Naive thymus-derived CD8-positive, alpha-beta T cell (primary cell): ENCODE measurements around the gene LRRC4. TPM values are rescaled to one million over a fixed set of nuclear protein-coding genes. Genes with fewer than 3 reads are reported as not detected.

Experiments used
- ATAC-seq, 2 donors: fragments of 150-1000 bp; cut with Tn5 transposase in 1 of 2; sonication (Bioruptor Pico), chemical (Tn5 transposase) in 1 of 2; 1 replicate in 1 of 2; 2 replicates in 1 of 2; pipeline ENCODE4 v1.10.0; 2021; ENCODE audit warnings: mild to moderate bottlenecking in 2 of 2, moderate library complexity in 2 of 2
- POLR2A ChIA-PET: fragments of 350-600 bp; sonication (Branson Sonifier 250); formaldehyde crosslinking; loops from one replicate; lab custom pipeline; 2021; ENCODE audit warnings: antibody characterized with exemption; lab: Charles Lee
- DNase-seq, 10 donors: peaks; one replicate each; pipeline versions ENCODE4 v3.0.0 to v3.0.0-alpha.2; 2020 to 2022
- H3K27ac Mint-ChIP-seq, 10 donors: one replicate each; pipeline ENCODE4 v1.8.0; 2020 to 2022; ENCODE audit warnings: mild to moderate bottlenecking in 10 of 10, mixed read lengths in 10 of 10, moderate library complexity in 4 of 10, inconsistent platforms in 1 of 10
- H3K27me3 Mint-ChIP-seq, 5 donors: one replicate each; pipeline ENCODE4 v1.8.0; 2021 to 2022; ENCODE audit warnings: mixed read lengths in 5 of 5
- H3K36me3 Mint-ChIP-seq, 3 donors: one replicate each; pipeline ENCODE4 v1.8.0; 2020 to 2022; ENCODE audit warnings: mixed read lengths in 3 of 3, mild to moderate bottlenecking in 2 of 3, inconsistent platforms in 1 of 3
- H3K4me1 Mint-ChIP-seq, 4 donors: one replicate each; pipeline ENCODE4 v1.8.0; 2021 to 2022; ENCODE audit warnings: mixed read lengths in 4 of 4
- H3K4me3 Mint-ChIP-seq, 10 donors: one replicate each; pipeline ENCODE4 v1.8.0; 2020 to 2022; ENCODE audit warnings: mild to moderate bottlenecking in 10 of 10, mixed read lengths in 10 of 10, moderate library complexity in 6 of 10, inconsistent platforms in 1 of 10
- H3K9me3 Mint-ChIP-seq, 9 donors: one replicate each; pipeline ENCODE4 v1.8.0; 2020 to 2022; ENCODE audit warnings: mixed read lengths in 9 of 9, mild to moderate bottlenecking in 3 of 9, inconsistent platforms in 1 of 9, moderate library complexity in 1 of 9
- polyA plus RNA-seq, 3 donors: library from polyadenylated mRNA; unstranded; fragments of 300-500 nt; fragmentation: Illumina TruSeq; gene quantifications; one replicate each; pipeline ENCODE4 v1.2.3, GENCODE V29; 2021
- total RNA-seq, 8 experiments: library from RNA in 2 of 8; stranded (reverse) in 2 of 8; gene quantifications; one replicate each; pipeline ENCODE4 v1.2.3 and lab custom pipeline; 2021 to 2026

Gene LRRC4
- total and polyA plus RNA-seq, 5 experiments from 2014 or later: 0.15 to 0.22 TPM; not detected in 3

GRCh38 chr7:128025380-128025779 lies 5.9 kb downstream of the LRRC4 start:
- Mint-ChIP-seq H3K27me3 (peaks cover 0 to 5% (median 0%) of the 10 kb centered on the region in 5 donors), H3K27ac (no peak overlapping the region), H3K4me1 (peaks cover 10 to 30% (median 17%) of the 10 kb centered on the region in 4 donors), H3K36me3 (peaks cover 6 to 23% (median 14%) of the 10 kb centered on the region in 3 donors), H3K4me3 (no peak overlapping the region), H3K9me3 (peaks cover 0 to 2% (median 0%) of the 10 kb centered on the region in 9 donors)
- POLR2A ChIA-PET: no interaction called here
- no peak for ATAC-seq
- DNase-seq: no peak

- Mint-ChIP-seq H3K27ac (no peak overlapping the region), H3K4me3 (no peak overlapping the region), H3K27me3 (no peaks in the 10 kb centered on the region), H3K9me3 (no peaks in the 10 kb centered on the region), H3K4me1 (peaks cover 10 to 23% (median 14%) of the 10 kb centered on the region in 4 donors), H3K36me3 (peaks cover 4 to 21% (median 15%) of the 10 kb centered on the region in 3 donors)
- POLR2A ChIA-PET: no interaction called here
- ATAC-seq (no peak), DNase-seq (no peak)
Observed at GRCh38 chr7:128024151-128024550, 7.1 kb downstream of the LRRC4 start.

- DNase-seq: no peak
- no peak overlapping the region for H3K4me3 Mint-ChIP-seq
- ATAC-seq: no peak
- H3K36me3 Mint-ChIP-seq: peaks cover 0 to 18% (median 10%) of the 10 kb centered on the region in 3 donors
- H3K4me1 Mint-ChIP-seq: peaks cover 8 to 20% (median 10%) of the 10 kb centered on the region in 4 donors
- POLR2A ChIA-PET: no interaction called here
- H3K27me3 Mint-ChIP-seq: no peaks in the 10 kb centered on the region
- no peaks in the 10 kb centered on the region for H3K9me3 Mint-ChIP-seq
- H3K27ac Mint-ChIP-seq: no peak overlapping the region
Observed at GRCh38 chr7:128022631-128023532, 8.4 kb downstream of the LRRC4 start.

GRCh38 chr7:128021366-128021765 lies 9.9 kb downstream of the LRRC4 start:
- no peaks in the 10 kb centered on the region for H3K27me3 Mint-ChIP-seq
- no peak for DNase-seq
- H3K36me3 Mint-ChIP-seq: peaks cover 0 to 19% (median 10%) of the 10 kb centered on the region in 3 donors
- no peak for ATAC-seq
- POLR2A ChIA-PET: no interaction called here
- H3K27ac Mint-ChIP-seq: peak overlapping the region in 1 of 10 donors; percentile 63
- no peaks in the 10 kb centered on the region for H3K9me3 Mint-ChIP-seq
- H3K4me1 Mint-ChIP-seq: peaks cover 3 to 12% (median 6%) of the 10 kb centered on the region in 4 donors
- no peak overlapping the region for H3K4me3 Mint-ChIP-seq

GRCh38 chr7:128020159-128020558 lies 11.1 kb downstream of the LRRC4 start:
- Mint-ChIP-seq H3K9me3 (no peaks in the 10 kb centered on the region), H3K4me1 (peaks cover 0 to 6% (median 5%) of the 10 kb centered on the region in 4 donors), H3K27ac (no peak overlapping the region), H3K4me3 (no peak overlapping the region), H3K36me3 (peaks cover 0 to 19% (median 10%) of the 10 kb centered on the region in 3 donors), H3K27me3 (no peaks in the 10 kb centered on the region)
- peak in 1 of 10 donors; percentile 24 for DNase-seq
- POLR2A ChIA-PET: no interaction called here
- no peak for ATAC-seq

GRCh38 chr7:128019288-128019687 lies 11.9 kb downstream of the LRRC4 start:
- no peaks in the 10 kb centered on the region for H3K9me3 Mint-ChIP-seq
- no peak for DNase-seq
- no peaks in the 10 kb centered on the region for H3K27me3 Mint-ChIP-seq
- peaks cover 0 to 6% (median 5%) of the 10 kb centered on the region in 4 donors for H3K4me1 Mint-ChIP-seq
- H3K4me3 Mint-ChIP-seq: no peak overlapping the region
- no peak for ATAC-seq
- POLR2A ChIA-PET: no interaction called here
- H3K27ac Mint-ChIP-seq: peak overlapping the region in 1 of 10 donors; percentile 20
- peaks cover 0 to 18% (median 10%) of the 10 kb centered on the region in 3 donors for H3K36me3 Mint-ChIP-seq

- no peaks in the 10 kb centered on the region for H3K9me3 Mint-ChIP-seq
- no peaks in the 10 kb centered on the region for H3K27me3 Mint-ChIP-seq
- peaks cover 0 to 6% (median 4%) of the 10 kb centered on the region in 4 donors for H3K4me1 Mint-ChIP-seq
- peaks cover 0 to 19% (median 10%) of the 10 kb centered on the region in 3 donors for H3K36me3 Mint-ChIP-seq
- peak overlapping the region in 2 of 10 donors; percentile 3 to 58 for H3K27ac Mint-ChIP-seq
- ATAC-seq: no peak
- POLR2A ChIA-PET: no interaction called here
- no peak overlapping the region for H3K4me3 Mint-ChIP-seq
- no peak for DNase-seq
Observed at GRCh38 chr7:128017862-128018845, 13.1 kb downstream of the LRRC4 start.

GRCh38 chr7:128017460-128017859 lies 13.8 kb downstream of the LRRC4 start:
- DNase-seq (no peak), ATAC-seq (no peak)
- POLR2A ChIA-PET: no interaction called here
- no peaks in the 10 kb centered on the region for H3K27me3 Mint-ChIP-seq
- no peaks in the 10 kb centered on the region for H3K9me3 Mint-ChIP-seq
- no peak overlapping the region for H3K27ac Mint-ChIP-seq
- H3K4me3 Mint-ChIP-seq: no peak overlapping the region
- peaks cover 0 to 20% (median 10%) of the 10 kb centered on the region in 3 donors for H3K36me3 Mint-ChIP-seq
- peaks cover 0 to 6% (median 2%) of the 10 kb centered on the region in 4 donors for H3K4me1 Mint-ChIP-seq

- POLR2A ChIA-PET: no interaction called here
- Mint-ChIP-seq H3K36me3 (peaks cover 0 to 20% (median 12%) of the 10 kb centered on the region in 3 donors), H3K27ac (no peak overlapping the region), H3K4me1 (peaks cover 0 to 6% (median 0%) of the 10 kb centered on the region in 4 donors), H3K9me3 (no peaks in the 10 kb centered on the region), H3K27me3 (peaks cover 0 to 2% (median 0%) of the 10 kb centered on the region in 5 donors), H3K4me3 (no peak overlapping the region)
- ATAC-seq (no peak), DNase-seq (no peak)
Observed at GRCh38 chr7:128014811-128015210, 16.4 kb downstream of the LRRC4 start.

- Mint-ChIP-seq H3K27me3 (peaks cover 0 to 2% (median 0%) of the 10 kb centered on the region in 5 donors), H3K27ac (no peak overlapping the region), H3K36me3 (peaks cover 0 to 26% (median 9%) of the 10 kb centered on the region in 3 donors), H3K4me3 (no peak overlapping the region), H3K4me1 (peaks cover 0 to 5% (median under 1%) of the 10 kb centered on the region in 4 donors), H3K9me3 (no peaks in the 10 kb centered on the region)
- DNase-seq: no peak
- POLR2A ChIA-PET: no interaction called here
- ATAC-seq: no peak
Observed at GRCh38 chr7:128011131-128011661, 20.0 kb downstream of the LRRC4 start.

- peaks cover 0 to 26% (median 9%) of the 10 kb centered on the region in 3 donors for H3K36me3 Mint-ChIP-seq
- H3K9me3 Mint-ChIP-seq: no peaks in the 10 kb centered on the region
- POLR2A ChIA-PET: no interaction called here
- H3K4me3 Mint-ChIP-seq: peak overlapping the region in 1 of 10 donors; percentile 7
- H3K27ac Mint-ChIP-seq: peak overlapping the region in 2 of 10 donors; percentile 5 to 40
- peaks cover 0 to 5% (median 5%) of the 10 kb centered on the region in 4 donors for H3K4me1 Mint-ChIP-seq
- DNase-seq (no peak), ATAC-seq (no peak)
- peaks cover 0 to 2% (median 0%) of the 10 kb centered on the region in 5 donors for H3K27me3 Mint-ChIP-seq
Observed at GRCh38 chr7:128010391-128011127, 20.7 kb downstream of the LRRC4 start.
